Retinal pigment epithelial cell (primary cell): ENCODE results near the gene NOS3.

Experiments
- DNase-seq: peaks from one replicate; pipeline ENCODE4 v3.0.0-alpha.2; 2010; ENCODE audit warnings: low read depth
- H3K4me3 ChIP-seq: 2 replicates; pipeline ENCODE4 v1.5.1; 2011; ENCODE audit warnings: mild to moderate bottlenecking, low read length, control low read depth, moderate library complexity
- TF ChIP-seq, protein P1 (sequence below): conservative IDR thresholded peaks from 2 replicates; pipeline ENCODE4 v1.5.1; 2011; ENCODE audit warnings: low read depth, low read length, control low read depth, inconsistent platforms

Gene NOS3

DNA sequence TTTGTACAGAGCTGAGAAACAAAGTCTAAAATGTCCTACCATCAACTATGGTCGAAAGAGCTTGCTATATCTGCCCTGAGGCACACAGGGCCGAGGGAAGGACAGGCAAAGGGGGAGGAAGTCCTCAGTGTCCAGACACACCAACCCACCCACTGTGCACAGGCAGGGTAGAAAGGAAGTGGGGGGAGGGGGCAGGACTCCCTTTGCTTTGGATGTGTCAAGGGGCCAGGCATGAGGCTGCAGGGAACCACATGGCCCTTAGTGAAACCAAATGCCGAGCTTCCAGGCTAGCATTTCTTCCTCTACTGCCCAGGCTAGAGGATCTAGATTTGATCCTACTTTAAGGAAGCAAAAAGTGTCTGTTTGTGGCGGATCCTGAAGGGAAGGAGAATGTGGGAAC, 41.3 kb upstream of the NOS3 start:
- TF ChIP-seq, protein P1, sequence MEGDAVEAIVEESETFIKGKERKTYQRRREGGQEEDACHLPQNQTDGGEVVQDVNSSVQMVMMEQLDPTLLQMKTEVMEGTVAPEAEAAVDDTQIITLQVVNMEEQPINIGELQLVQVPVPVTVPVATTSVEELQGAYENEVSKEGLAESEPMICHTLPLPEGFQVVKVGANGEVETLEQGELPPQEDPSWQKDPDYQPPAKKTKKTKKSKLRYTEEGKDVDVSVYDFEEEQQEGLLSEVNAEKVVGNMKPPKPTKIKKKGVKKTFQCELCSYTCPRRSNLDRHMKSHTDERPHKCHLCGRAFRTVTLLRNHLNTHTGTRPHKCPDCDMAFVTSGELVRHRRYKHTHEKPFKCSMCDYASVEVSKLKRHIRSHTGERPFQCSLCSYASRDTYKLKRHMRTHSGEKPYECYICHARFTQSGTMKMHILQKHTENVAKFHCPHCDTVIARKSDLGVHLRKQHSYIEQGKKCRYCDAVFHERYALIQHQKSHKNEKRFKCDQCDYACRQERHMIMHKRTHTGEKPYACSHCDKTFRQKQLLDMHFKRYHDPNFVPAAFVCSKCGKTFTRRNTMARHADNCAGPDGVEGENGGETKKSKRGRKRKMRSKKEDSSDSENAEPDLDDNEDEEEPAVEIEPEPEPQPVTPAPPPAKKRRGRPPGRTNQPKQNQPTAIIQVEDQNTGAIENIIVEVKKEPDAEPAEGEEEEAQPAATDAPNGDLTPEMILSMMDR: no peak
- H3K4me3 ChIP-seq: no peak overlapping the region
- DNase-seq: no peak

DNA sequence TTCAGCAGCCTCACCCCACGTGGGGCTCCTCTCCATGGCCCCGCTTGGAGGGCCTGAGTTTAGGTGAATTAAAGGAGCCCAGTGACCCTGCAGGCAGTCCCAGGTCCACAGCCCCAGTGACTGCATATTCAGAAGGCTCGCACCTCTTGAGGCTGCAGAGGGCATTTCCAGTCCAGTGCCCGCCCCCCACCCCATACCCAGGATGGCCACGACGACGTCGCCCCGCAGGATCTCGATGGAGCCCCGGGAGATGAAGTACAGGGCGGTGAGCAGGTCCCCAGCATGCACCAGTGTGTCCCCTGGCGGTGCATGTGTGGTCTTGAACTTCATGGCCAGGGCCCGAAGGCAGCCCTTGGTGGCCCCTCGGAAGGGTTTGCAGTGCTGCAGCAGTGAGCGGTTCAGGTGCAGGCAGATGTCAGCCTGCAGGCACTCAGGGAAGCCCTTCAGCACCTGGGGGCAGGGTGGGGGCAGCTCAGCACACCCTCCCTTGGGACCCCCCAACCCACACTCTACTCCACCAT, 40.8 kb upstream of the NOS3 start:
- DNase-seq: no peak
- H3K4me3 ChIP-seq: no peak overlapping the region
- TF ChIP-seq, protein P1: no peak

DNA sequence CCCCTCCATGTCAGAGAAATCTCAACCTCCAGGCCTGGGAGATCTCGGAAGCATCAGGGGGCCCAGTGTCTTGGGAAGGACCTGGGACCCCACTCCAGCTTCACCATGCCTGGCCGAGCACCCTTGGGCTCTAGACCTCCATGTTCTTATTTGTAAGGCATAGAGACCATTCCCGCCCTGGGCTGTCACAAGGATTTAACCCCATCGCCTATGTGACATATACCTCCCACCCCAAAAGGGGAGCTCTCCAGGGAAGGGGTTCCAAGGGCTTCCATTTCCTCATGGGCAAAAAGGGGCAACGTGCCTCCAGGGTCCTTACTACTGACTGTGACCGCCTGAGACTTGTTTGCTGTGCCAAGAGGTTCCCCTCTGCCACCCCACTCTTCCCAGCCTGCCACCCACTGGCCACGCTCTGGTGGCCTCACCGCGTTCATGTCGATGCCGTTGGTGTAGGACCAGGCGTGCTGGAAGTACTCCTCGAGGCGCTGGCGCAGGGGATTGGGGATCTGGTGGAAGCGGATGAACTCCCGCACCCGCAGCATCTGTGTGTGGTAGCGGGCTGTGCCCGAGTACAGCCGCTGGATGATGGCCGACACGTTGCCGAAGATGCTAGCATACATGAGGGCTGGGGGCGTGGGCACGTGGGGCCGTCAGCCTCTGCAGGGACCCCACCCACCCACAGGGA, 40.2 kb upstream of the NOS3 start:
- TF ChIP-seq, protein P1: no peak
- no peak overlapping the region for H3K4me3 ChIP-seq
- no peak for DNase-seq

DNA sequence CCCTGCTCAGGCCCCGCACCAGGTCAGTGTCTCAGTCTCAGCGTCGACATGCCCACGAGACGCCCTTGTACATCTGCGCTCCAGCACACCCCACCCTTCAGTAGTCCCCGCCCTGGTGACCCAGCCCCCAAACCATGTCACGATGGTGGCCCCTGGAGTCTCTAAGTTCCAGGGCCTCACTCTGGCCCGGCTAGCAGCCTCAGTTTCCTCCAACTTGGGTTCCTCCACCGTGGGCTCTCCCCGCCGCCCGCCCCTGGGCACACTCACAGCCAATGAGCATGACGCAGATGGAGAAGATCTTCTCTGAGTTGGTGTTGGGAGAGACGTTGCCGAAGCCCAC, 39.7 kb upstream of the NOS3 start:
- DNase-seq: no peak
- no peak overlapping the region for H3K4me3 ChIP-seq
- TF ChIP-seq, protein P1: no peak

DNA sequence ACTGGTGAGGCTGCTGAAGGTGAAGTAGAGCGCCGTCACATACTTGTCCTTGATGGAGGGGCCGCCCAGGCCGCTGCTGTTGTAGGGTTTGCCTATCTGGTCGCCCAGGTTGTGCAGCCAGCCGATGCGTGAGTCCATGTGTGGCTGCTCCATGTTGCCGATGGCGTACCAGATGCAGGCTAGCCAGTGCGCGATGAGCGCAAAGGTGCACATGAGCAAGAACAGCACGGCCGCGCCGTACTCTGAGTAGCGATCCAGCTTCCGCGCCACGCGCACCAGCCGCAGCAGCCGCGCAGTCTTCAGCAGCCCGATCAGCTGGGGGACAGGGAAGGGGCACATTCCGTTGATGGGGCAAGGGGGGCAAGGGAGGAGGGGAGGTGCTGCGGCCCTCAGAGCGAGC, 39.3 kb upstream of the NOS3 start:
- no peak overlapping the region for H3K4me3 ChIP-seq
- DNase-seq: no peak
- TF ChIP-seq, protein P1: no peak

DNA sequence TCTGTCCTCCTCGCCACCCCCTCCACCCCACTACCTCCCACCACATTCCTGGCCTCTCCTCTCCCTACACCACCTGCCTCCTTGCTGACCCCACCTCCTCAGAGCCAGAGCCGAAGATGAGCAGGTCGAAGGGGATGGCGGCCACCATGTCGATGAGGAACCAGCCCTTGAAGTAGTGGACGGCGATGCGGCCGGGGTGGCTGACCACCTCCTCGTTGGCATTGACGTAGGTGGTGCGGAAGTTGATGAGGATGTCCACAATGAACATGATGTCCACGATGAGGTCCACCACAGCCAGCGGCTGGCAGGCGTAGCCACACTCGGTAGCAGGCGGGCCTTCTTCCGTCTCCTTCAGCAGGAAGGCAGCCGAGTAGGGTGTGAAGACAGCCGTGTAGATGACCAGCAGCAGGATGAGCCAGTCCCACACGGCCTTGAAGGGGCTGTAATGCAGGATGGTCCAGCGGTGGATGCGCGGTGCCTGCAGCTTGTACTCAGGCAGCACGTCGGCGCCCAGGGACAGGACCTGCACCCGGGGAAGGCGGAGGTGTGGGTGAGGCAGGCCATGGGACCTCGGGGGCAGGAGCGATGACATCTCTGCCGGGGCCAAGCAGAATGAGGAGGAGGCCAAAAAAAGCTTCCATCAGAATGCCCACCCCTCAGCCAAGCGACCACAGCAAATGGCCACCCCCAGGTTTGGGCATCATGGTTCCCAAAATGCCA, 38.3 kb upstream of the NOS3 start:
- DNase-seq: no peak
- no peak overlapping the region for H3K4me3 ChIP-seq
- TF ChIP-seq, protein P1: no peak
